ENCODE results near the gene MAP7D2. TPM values are rescaled to one million over a fixed set of nuclear protein-coding genes. Genes with fewer than 3 reads are reported as not detected.

The MAP7D2 gene
- total RNA-seq, 1 experiment from 2014 or later = 0.15 TPM

DNA sequence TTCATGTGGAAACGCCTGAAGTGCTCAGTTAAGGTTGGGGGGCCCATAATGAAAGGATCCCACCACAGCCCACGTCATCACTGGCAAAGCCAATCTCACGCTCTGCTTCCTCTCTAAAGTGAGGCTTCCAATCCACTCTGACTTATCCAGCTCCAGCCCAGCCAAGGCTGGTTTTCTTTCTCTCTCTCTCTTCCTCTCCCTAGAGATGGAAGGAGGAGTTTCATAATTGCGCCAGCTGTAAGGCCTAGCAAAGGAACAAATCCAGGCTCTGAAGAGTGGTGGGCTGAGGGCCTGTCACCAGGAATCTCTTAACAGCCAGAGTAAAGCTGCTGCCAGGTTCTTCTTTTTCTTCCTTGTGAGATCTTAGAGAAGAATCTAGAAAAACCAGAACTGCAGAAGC lies 105.1 kb downstream of the MAP7D2 start:
- H3K4me1 ChIP-seq (ENCODE audit: control insufficient read depth in 1 of 2, insufficient read depth in 2 of 2, low read length in 2 of 2) = no peaks in the 10 kb centered on the region
- H3K27ac ChIP-seq (ENCODE audit: low read depth, low read length) = no peak overlapping the region
- intact Hi-C loops (cut with micrococcal nuclease) = no loop called here
- no peaks in the 10 kb centered on the region for H3K9me2 ChIP-seq (ENCODE audit: insufficient read depth)
- DNase-seq (ENCODE audit: low read depth, low spot score) (no peak), ATAC-seq (no peak)
- POLR2A ChIA-PET = no interaction called here
- H3K9me3 ChIP-seq (ENCODE audit: control insufficient read depth in 1 of 2, insufficient read depth in 1 of 2, low read depth in 1 of 2, low read length in 2 of 2) = no peaks in the 10 kb centered on the region
- no peak for TF ChIP-seq YY1 (IDR thresholded peaks at IDR 0.05; ENCODE audit: extremely low read depth, insufficient replicate concordance, low read depth, low read length)
- no peak for TF ChIP-seq EZH2phosphoT487 (IDR thresholded peaks at IDR 0.05; ENCODE audit: borderline replicate concordance)
- TF ChIP-seq JUND (IDR thresholded peaks at IDR 0.05) = no peak
- TF ChIP-seq CEBPB (IDR thresholded peaks at IDR 0.05; ENCODE audit: low read depth) = no peak
- TF ChIP-seq ZBTB33 (IDR thresholded peaks at IDR 0.05; ENCODE audit: extremely low read depth, insufficient replicate concordance, low read length) = no peak
- no peak for TF ChIP-seq FOSL1 (IDR thresholded peaks at IDR 0.05; ENCODE audit: low read depth)
- no peak for TF ChIP-seq ATF3 (IDR thresholded peaks at IDR 0.05)
- TF ChIP-seq POLR2A (IDR thresholded peaks at IDR 0.05; ENCODE audit: borderline replicate concordance, extremely low read depth, insufficient read depth, insufficient read length) = no peak
- TF ChIP-seq, protein P1, sequence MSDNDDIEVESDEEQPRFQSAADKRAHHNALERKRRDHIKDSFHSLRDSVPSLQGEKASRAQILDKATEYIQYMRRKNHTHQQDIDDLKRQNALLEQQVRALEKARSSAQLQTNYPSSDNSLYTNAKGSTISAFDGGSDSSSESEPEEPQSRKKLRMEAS (IDR thresholded peaks at IDR 0.05) = no peak
- no peak for TF ChIP-seq POLR2AphosphoS5 (IDR thresholded peaks at IDR 0.05; ENCODE audit: low read depth, low read length)
- no peak for TF ChIP-seq SRF (IDR thresholded peaks at IDR 0.05; ENCODE audit: low read depth)
- TF ChIP-seq EZH2 (IDR thresholded peaks at IDR 0.05) = no peak
- RAD21 ChIA-PET (ENCODE audit: low non-redundant PET in 1 of 2, low total read pairs in 2 of 2, uncharacterized antibody in 2 of 2, unreplicated experiment in 2 of 2) = no interaction called here
- H2AFZ ChIP-seq (ENCODE audit: low read depth, low read length, poor library complexity, severe bottlenecking) = no peak overlapping the region
- no peaks in the 10 kb centered on the region for H3K36me3 ChIP-seq (ENCODE audit: control insufficient read depth in 1 of 2, insufficient read depth in 2 of 2, low read length in 2 of 2)
- H3K79me2 ChIP-seq (ENCODE audit: insufficient read depth, low read length) = no peaks in the 10 kb centered on the region
- no peaks in the 10 kb centered on the region for H4K20me1 ChIP-seq (ENCODE audit: insufficient read depth)
- no peak overlapping the region for H3K4me3 ChIP-seq (replicated peaks in 1 of 2; ENCODE audit: low read depth in 1 of 2, low read length in 2 of 2)
- H3K4me2 ChIP-seq (ENCODE audit: low read length) = no peak overlapping the region
- CTCF ChIA-PET = no interaction called here
- H3K9ac ChIP-seq (ENCODE audit: low read length) = no peak overlapping the region
- H3K27me3 ChIP-seq (ENCODE audit: insufficient read depth, low read length) = no peaks in the 10 kb centered on the region
- BruUV-seq (replicated peaks) = no TSS peak

All from HCT116 (cell line).